SK-N-SH (cell line): Measurements from ENCODE around the gene XCR1. TPM values are rescaled to one million over a fixed set of nuclear protein-coding genes. Genes with fewer than 3 reads are reported as not detected.

Experiments used
- CTCF ChIA-PET: fragments of 300-600, 350-600 bp; formaldehyde crosslinking; extraction: SDS; loops from one replicate; lab custom pipeline; 2021; lab: Yijun Ruan, JAX
- POLR2A ChIA-PET: fragments of 350-600 bp; sonication (Branson Sonifier 250); formaldehyde crosslinking; extraction: SDS; loops from one replicate; lab custom pipeline; 2020; ENCODE audit warnings: antibody characterized with exemption, inconsistent platforms; lab: Yijun Ruan, JAX
- DNase-seq: peaks from one replicate; pipeline ENCODE4 v3.0.0; 2012
- H2AFZ ChIP-seq: fragments of 200-600 bp; sonication (generic); 2 replicates; pipeline ENCODE4 v1.8.1; 2016; ENCODE audit warnings: antibody characterized with exemption, mild to moderate bottlenecking, low read depth
- H3F3A ChIP-seq: fragments of 200-600 bp; sonication (generic); replicated peaks from 2 replicates; pipeline ENCODE3; 2016; ENCODE audit warnings: antibody characterized with exemption, mild to moderate bottlenecking; ENCODE audit not compliant: insufficient read depth
- H3K27ac ChIP-seq, 2 experiments: fragments of 200-500 bp in 1 of 2; fragments of 200-600 bp in 1 of 2; sonication (Bioruptor generic) in 1 of 2; sonication (generic), shearing (Covaris generic) in 1 of 2; 2 replicates each; pipeline versions ENCODE4 v1.5.1 to v1.6.1; 2014 to 2016; ENCODE audit warnings: low read depth in 2 of 2, inconsistent platforms in 1 of 2, low read length in 1 of 2, mild to moderate bottlenecking in 1 of 2, mixed read lengths in 1 of 2
- H3K27me3 ChIP-seq: fragments of 200-600 bp; sonication (generic), shearing (Covaris generic); 2 replicates; pipeline ENCODE4 v1.6.1; 2016; ENCODE audit warnings: mixed run types; ENCODE audit not compliant: insufficient read depth
- H3K36me3 ChIP-seq, 2 experiments: fragments of 200-500 bp in 1 of 2; fragments of 200-600 bp in 1 of 2; sonication (Bioruptor generic) in 1 of 2; sonication (generic) in 1 of 2; replicated peaks in 1 of 2; 2 replicates each; pipeline versions ENCODE3 to v1.5.1; 2014 to 2016; ENCODE audit warnings: low read length in 1 of 2, mild to moderate bottlenecking in 1 of 2; ENCODE audit not compliant: insufficient read depth in 2 of 2, control insufficient read depth in 1 of 2
- H3K4me1 ChIP-seq, 2 experiments: fragments of 200-500 bp in 1 of 2; fragments of 200-600 bp in 1 of 2; sonication (Bioruptor generic) in 1 of 2; sonication (generic), shearing (Covaris generic) in 1 of 2; 2 replicates each; pipeline versions ENCODE4 v1.5.1 to v1.6.1; 2014 to 2016; ENCODE audit warnings: low read depth in 1 of 2, low read length in 1 of 2, mixed run types in 1 of 2; ENCODE audit not compliant: insufficient read depth in 2 of 2, control insufficient read depth in 1 of 2
- H3K4me2 ChIP-seq: fragments of 200-600 bp; sonication (generic), shearing (Covaris generic); 2 replicates; pipeline ENCODE4 v1.6.1; 2017; ENCODE audit warnings: mixed run types
- H3K4me3 ChIP-seq, 2 experiments: fragments of 200-500 bp in 1 of 2; fragments of 200-600 bp in 1 of 2; sonication (Bioruptor generic) in 1 of 2; sonication (generic), shearing (Covaris generic) in 1 of 2; 2 replicates each; pipeline versions ENCODE4 v1.5.1 to v1.8.1; 2014 to 2016; ENCODE audit warnings: low read depth in 2 of 2, inconsistent platforms in 1 of 2, low read length in 1 of 2, mild to moderate bottlenecking in 1 of 2, mixed read lengths in 1 of 2, moderate library complexity in 1 of 2
- H3K79me2 ChIP-seq: fragments of 200-600 bp; sonication (generic); 2 replicates; pipeline ENCODE4 v1.8.1; 2017; ENCODE audit warnings: mild to moderate bottlenecking; ENCODE audit not compliant: insufficient read depth
- H3K9ac ChIP-seq: fragments of 200-600 bp; sonication (generic); 2 replicates; pipeline ENCODE4 v1.6.1; 2017; ENCODE audit warnings: mixed run types
- H3K9me2 ChIP-seq: fragments of 200-600 bp; sonication (generic); 2 replicates; pipeline ENCODE4 v1.6.1; 2017; ENCODE audit warnings: mixed run types
- H3K9me3 ChIP-seq: fragments of 200-600 bp; sonication (generic); 2 replicates; pipeline ENCODE4 v1.6.1; 2017; ENCODE audit warnings: mixed run types, mild to moderate bottlenecking, moderate library complexity
- H4K20me1 ChIP-seq: fragments of 200-600 bp; sonication (generic); 2 replicates; pipeline ENCODE4 v1.6.1; 2017; ENCODE audit warnings: mild to moderate bottlenecking, mixed run types; ENCODE audit not compliant: insufficient read depth
- ELF1 ChIP-seq: IDR thresholded peaks from 2 replicates; pipeline ENCODE4 v1.4.0; 2012
- EP300 ChIP-seq, 2 experiments: IDR thresholded peaks; 2 replicates each; pipeline versions ENCODE4 v1.4.0 to v1.6.1; 2012; ENCODE audit warnings: borderline replicate concordance in 1 of 2, low read depth in 1 of 2, low read length in 1 of 2
- EZH2phosphoT487 ChIP-seq: fragments of 200-600 bp; sonication (generic); IDR thresholded peaks from 2 replicates; pipeline ENCODE4 v1.6.1; 2017; ENCODE audit warnings: low read depth, mixed run types, mild to moderate bottlenecking, antibody characterized with exemption, moderate library complexity, borderline replicate concordance
- FOSL2 ChIP-seq: IDR thresholded peaks from 2 replicates; pipeline ENCODE4 v1.4.0; 2012; ENCODE audit warnings: low read depth, mild to moderate bottlenecking, moderate library complexity, borderline replicate concordance
- GATA2 ChIP-seq: sonication (generic); formaldehyde crosslinking; IDR thresholded peaks from 2 replicates; pipeline ENCODE4 v1.5.0; 2020; ENCODE audit warnings: mild to moderate bottlenecking, missing genetic modification reagents
- JUND ChIP-seq: IDR thresholded peaks from 2 replicates; pipeline ENCODE4 v1.4.0; 2012
- MAX ChIP-seq: IDR thresholded peaks from 2 replicates; pipeline ENCODE4 v1.4.0; 2012; ENCODE audit warnings: low read depth
- MXI1 ChIP-seq: IDR thresholded peaks from 2 replicates; pipeline ENCODE4 v1.6.1; 2012; ENCODE audit warnings: mild to moderate bottlenecking, low read depth, low read length, improper control_type of control experiment
- POLR2AphosphoS5 ChIP-seq: IDR thresholded peaks from 2 replicates; pipeline ENCODE4 v1.6.1; 2012; ENCODE audit warnings: low read depth, low read length
- RAD21 ChIP-seq: IDR thresholded peaks from 2 replicates; pipeline ENCODE4 v1.6.1; 2012; ENCODE audit warnings: mild to moderate bottlenecking, low read length
- REST ChIP-seq: IDR thresholded peaks from 2 replicates; pipeline ENCODE4 v1.6.1; 2012; ENCODE audit warnings: mild to moderate bottlenecking, low read depth, low read length, moderate library complexity
- SMC3 ChIP-seq: IDR thresholded peaks from 2 replicates; pipeline ENCODE4 v1.6.1; 2012; ENCODE audit warnings: low read depth, low read length, improper control_type of control experiment
- TAF1 ChIP-seq: IDR thresholded peaks from 2 replicates; pipeline ENCODE4 v1.6.1; 2012; ENCODE audit warnings: low read depth, mild to moderate bottlenecking, low read length, moderate library complexity, borderline replicate concordance
- TCF12 ChIP-seq: IDR thresholded peaks from 2 replicates; pipeline ENCODE4 v1.4.0; 2012
- TEAD4 ChIP-seq: IDR thresholded peaks from 2 replicates; pipeline ENCODE4 v1.4.0; 2012; ENCODE audit warnings: mild to moderate bottlenecking, borderline replicate concordance; ENCODE audit not compliant: insufficient read depth
- WGBS: methylation state at CpG from one replicate; pipeline ENCODE4 v1.1.6; 2017; ENCODE audit warnings: low lambda C conversion rate; 5-methylcytosine and 5-hydroxymethylcytosine counted together
- polyA plus RNA-seq, 3 experiments: library from polyadenylated mRNA; depleted of rRNA; stranded (reverse); fragments of >200 nt; gene quantifications; 2 replicates each; pipeline ENCODE4 v1.2.3, GENCODE V29; 2012

The XCR1 gene
- polyA plus RNA-seq, 1 of the 3 experiments (the other 2 are of a cell fraction) = not detected

GRCh38 chr3:45994419-45995235 is 32.7 kb downstream of the XCR1 start:
- ChIA-PET CTCF (interaction anchor here (0.5 to 2.7 kb wide), 4 partner anchors 9 to 233 kb away, joined by 3 to 7 read pairs (median 4); no protein-coding TSS in a partner anchor), POLR2A (no interaction called here)
- 13% methylated on average over 14 of the region's 16 CpGs for WGBS
- H3K27ac ChIP-seq = no peak overlapping the region; a peak in 1 of 4 replicates
- no peaks in the 10 kb centered on the region for H3K9me3 ChIP-seq
- peaks cover 8 to 21% of the 10 kb centered on the region in 2 experiments; a peak in 3 of 4 replicates for H3K4me1 ChIP-seq
- peak; percentile 59 for DNase-seq
- peak overlapping the region; percentile 98 for H3K4me2 ChIP-seq
- peaks cover 11% of the 10 kb centered on the region for H3F3A ChIP-seq
- no peaks in the 10 kb centered on the region; the same call in 1 of the 2 replicates for H3K27me3 ChIP-seq
- H3K36me3 ChIP-seq = no peaks in the 10 kb centered on the region
- H3K9me2 ChIP-seq = no peaks in the 10 kb centered on the region
- TF ChIP-seq MAX = 0 out of 2 replicates have a peak, but pooled peaks have one; percentile 17
- TF ChIP-seq TEAD4 = no peak
- TF ChIP-seq MXI1 = peak; percentile 62; the same call in 1 of the 2 replicates
- H4K20me1 ChIP-seq = no peaks in the 10 kb centered on the region
- H3K9ac ChIP-seq = peak overlapping the region; percentile 83
- H3K79me2 ChIP-seq = peaks cover 10% of the 10 kb centered on the region; the same call in 1 of the 2 replicates
- H2AFZ ChIP-seq = peak overlapping the region; percentile 99
- H3K4me3 ChIP-seq = peak overlapping the region; percentile 94 to 97

- TF ChIP-seq TAF1 (no peak), RAD21 (no peak), GATA2 (CRISPR knock-in tag) (no peak)
- H3K27me3 ChIP-seq = no peaks in the 10 kb centered on the region; the same call in 1 of the 2 replicates
- H3K4me1 ChIP-seq = peaks cover 8 to 29% of the 10 kb centered on the region in 2 experiments
- peak overlapping the region in 1 of 2 experiments; percentile 52; a peak in 2 of 4 replicates for H3K27ac ChIP-seq
- no peak overlapping the region for H3K9ac ChIP-seq
- no peaks in the 10 kb centered on the region for H3K9me2 ChIP-seq
- H3K4me2 ChIP-seq = peak overlapping the region; percentile 26; the same call in 1 of the 2 replicates
- H4K20me1 ChIP-seq = no peaks in the 10 kb centered on the region
- H3K9me3 ChIP-seq = no peaks in the 10 kb centered on the region
- POLR2A ChIA-PET = interaction anchor here (0.9 kb wide), 1 partner anchor 9 kb away, joined by 3 read pairs; no protein-coding TSS in a partner anchor
- no peak overlapping the region for H2AFZ ChIP-seq
- peaks cover 13% of the 10 kb centered on the region; the same call in 1 of the 2 replicates for H3K79me2 ChIP-seq
- H3K36me3 ChIP-seq = no peaks in the 10 kb centered on the region
- H3K4me3 ChIP-seq = no peak overlapping the region
- CTCF ChIA-PET = interaction anchor here (0.5 to 1.7 kb wide), 3 partner anchors 10 to 232 kb away, joined by 3 to 5 read pairs (median 3); no protein-coding TSS in a partner anchor
- WGBS = 98% methylated on average over 3 of the region's 3 CpGs
- peaks cover 11% of the 10 kb centered on the region for H3F3A ChIP-seq
- DNase-seq = no peak
These were observed 33.8 kb downstream of the XCR1 start for GRCh38 chr3:45993421-45994027.

GRCh38 chr3:45992821-45993221 is 34.5 kb downstream of the XCR1 start:
- WGBS = 59% methylated on average over 2 of the region's 2 CpGs
- TF ChIP-seq EP300 (IDR thresholded peaks at IDR 0.05; ENCODE audit: borderline replicate concordance in 1 of 2, low read depth in 1 of 2, low read length in 1 of 2) = peak in 1 of 2 experiments; percentile 46; a peak in 1 of 4 replicates
- TF ChIP-seq JUND = peak; percentile 34
- no peak for TF ChIP-seq EZH2phosphoT487
- TF ChIP-seq TAF1 = no peak
- TF ChIP-seq ELF1 = no peak
- peak; percentile 17; the same call in 1 of the 2 replicates for TF ChIP-seq FOSL2
- TF ChIP-seq TCF12 = peak; percentile 91
- peak; percentile 40; the same call in 1 of the 2 replicates for TF ChIP-seq POLR2AphosphoS5
- peak; percentile 58; the same call in 1 of the 2 replicates for TF ChIP-seq REST
- TF ChIP-seq SMC3 = no peak

More at GRCh38 chr3:45992821-45993221, 34.5 kb downstream of the XCR1 start:
- Histone ChIP-seq H3K27me3 (no peaks in the 10 kb centered on the region), H4K20me1 (no peaks in the 10 kb centered on the region), H3K79me2 (peaks cover 20% of the 10 kb centered on the region; the same call in 1 of the 2 replicates), H3K27ac (peak overlapping the region in 1 of 2 experiments; percentile 52; a peak in 2 of 4 replicates), H3K9me3 (no peaks in the 10 kb centered on the region), H3K4me2 (peak overlapping the region; percentile 26; the same call in 1 of the 2 replicates), H3K4me3 (no peak overlapping the region), H3K4me1 (peaks cover 13 to 36% of the 10 kb centered on the region in 2 experiments), H3F3A (peaks cover 11% of the 10 kb centered on the region), H2AFZ (no peak overlapping the region), H3K9me2 (no peaks in the 10 kb centered on the region), H3K36me3 (no peaks in the 10 kb centered on the region), H3K9ac (no peak overlapping the region)
- DNase-seq = no peak
- ChIA-PET CTCF (interaction anchor here (0.8 kb wide), 1 partner anchor 54 kb away, joined by 3 read pairs; no protein-coding TSS in a partner anchor), POLR2A (interaction anchor here (0.9 kb wide), 1 partner anchor 9 kb away, joined by 3 read pairs; no protein-coding TSS in a partner anchor)
